PFSK-1 (cell line): ENCODE measurements around the gene TIMM8A.

ENCODE experiments used
- FOXP2 ChIP-seq: optimal IDR thresholded peaks from 2 replicates; pipeline ENCODE3; 2011; ENCODE audit warnings: borderline replicate concordance, control low read depth, inconsistent platforms; ENCODE audit not compliant: insufficient read depth; ENCODE audit errors: extremely low read length, extremely low read depth
- POLR2AphosphoS5 ChIP-seq: IDR thresholded peaks from 2 replicates; pipeline ENCODE4 v1.6.1; 2012; ENCODE audit warnings: low read depth, mild to moderate bottlenecking, control low read depth, low read length, moderate library complexity
- SIN3A ChIP-seq: IDR thresholded peaks from 2 replicates; pipeline ENCODE4 v1.6.1; 2012; ENCODE audit warnings: mild to moderate bottlenecking, low read length, moderate library complexity, borderline replicate concordance; ENCODE audit not compliant: insufficient read depth
- TAF1 ChIP-seq: IDR thresholded peaks from 2 replicates; pipeline ENCODE4 v1.6.1; 2012; ENCODE audit warnings: low read length, control low read depth, borderline replicate concordance; ENCODE audit not compliant: insufficient read depth
- TF ChIP-seq, protein P1 (sequence below), 2 experiments: IDR thresholded peaks; 2 replicates each; pipeline versions ENCODE4 v1.6.1 to v1.8.0; 2011 to 2012; ENCODE audit warnings: low read depth in 2 of 2, low read length in 2 of 2, control low read depth in 1 of 2, inconsistent platforms in 1 of 2, mild to moderate bottlenecking in 1 of 2, moderate library complexity in 1 of 2; ENCODE audit not compliant: insufficient read depth in 1 of 2

The TIMM8A gene

DNA sequence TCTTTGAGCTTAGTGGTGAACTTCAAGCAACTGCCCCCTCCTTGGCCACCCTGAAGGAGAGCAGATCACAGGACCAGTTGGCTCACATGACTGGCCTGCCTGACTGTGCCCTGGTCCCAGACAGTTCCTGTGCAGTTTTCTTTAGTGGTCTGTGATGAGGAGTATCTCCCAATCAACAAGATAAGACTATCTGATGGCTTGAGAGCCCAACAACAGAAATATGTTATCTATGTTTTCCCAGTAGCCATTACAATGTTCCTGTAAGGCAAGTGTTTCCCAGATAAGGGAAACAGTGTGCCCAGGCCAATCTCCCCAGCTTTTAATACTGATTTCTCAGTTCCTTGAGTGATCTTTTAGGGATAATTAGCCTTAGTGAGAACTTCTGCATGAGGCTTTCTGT lies 14.2 kb upstream of the TIMM8A start:
- no peak for TF ChIP-seq FOXP2
- TF ChIP-seq POLR2AphosphoS5 = no peak
- TF ChIP-seq TAF1 = no peak
- TF ChIP-seq, protein P1, sequence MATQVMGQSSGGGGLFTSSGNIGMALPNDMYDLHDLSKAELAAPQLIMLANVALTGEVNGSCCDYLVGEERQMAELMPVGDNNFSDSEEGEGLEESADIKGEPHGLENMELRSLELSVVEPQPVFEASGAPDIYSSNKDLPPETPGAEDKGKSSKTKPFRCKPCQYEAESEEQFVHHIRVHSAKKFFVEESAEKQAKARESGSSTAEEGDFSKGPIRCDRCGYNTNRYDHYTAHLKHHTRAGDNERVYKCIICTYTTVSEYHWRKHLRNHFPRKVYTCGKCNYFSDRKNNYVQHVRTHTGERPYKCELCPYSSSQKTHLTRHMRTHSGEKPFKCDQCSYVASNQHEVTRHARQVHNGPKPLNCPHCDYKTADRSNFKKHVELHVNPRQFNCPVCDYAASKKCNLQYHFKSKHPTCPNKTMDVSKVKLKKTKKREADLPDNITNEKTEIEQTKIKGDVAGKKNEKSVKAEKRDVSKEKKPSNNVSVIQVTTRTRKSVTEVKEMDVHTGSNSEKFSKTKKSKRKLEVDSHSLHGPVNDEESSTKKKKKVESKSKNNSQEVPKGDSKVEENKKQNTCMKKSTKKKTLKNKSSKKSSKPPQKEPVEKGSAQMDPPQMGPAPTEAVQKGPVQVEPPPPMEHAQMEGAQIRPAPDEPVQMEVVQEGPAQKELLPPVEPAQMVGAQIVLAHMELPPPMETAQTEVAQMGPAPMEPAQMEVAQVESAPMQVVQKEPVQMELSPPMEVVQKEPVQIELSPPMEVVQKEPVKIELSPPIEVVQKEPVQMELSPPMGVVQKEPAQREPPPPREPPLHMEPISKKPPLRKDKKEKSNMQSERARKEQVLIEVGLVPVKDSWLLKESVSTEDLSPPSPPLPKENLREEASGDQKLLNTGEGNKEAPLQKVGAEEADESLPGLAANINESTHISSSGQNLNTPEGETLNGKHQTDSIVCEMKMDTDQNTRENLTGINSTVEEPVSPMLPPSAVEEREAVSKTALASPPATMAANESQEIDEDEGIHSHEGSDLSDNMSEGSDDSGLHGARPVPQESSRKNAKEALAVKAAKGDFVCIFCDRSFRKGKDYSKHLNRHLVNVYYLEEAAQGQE (IDR thresholded peaks at IDR 0.05; ENCODE audit: insufficient read depth in 1 of 2, low read depth in 2 of 2, low read length in 2 of 2) = no peak
- TF ChIP-seq SIN3A = no peak

DNA sequence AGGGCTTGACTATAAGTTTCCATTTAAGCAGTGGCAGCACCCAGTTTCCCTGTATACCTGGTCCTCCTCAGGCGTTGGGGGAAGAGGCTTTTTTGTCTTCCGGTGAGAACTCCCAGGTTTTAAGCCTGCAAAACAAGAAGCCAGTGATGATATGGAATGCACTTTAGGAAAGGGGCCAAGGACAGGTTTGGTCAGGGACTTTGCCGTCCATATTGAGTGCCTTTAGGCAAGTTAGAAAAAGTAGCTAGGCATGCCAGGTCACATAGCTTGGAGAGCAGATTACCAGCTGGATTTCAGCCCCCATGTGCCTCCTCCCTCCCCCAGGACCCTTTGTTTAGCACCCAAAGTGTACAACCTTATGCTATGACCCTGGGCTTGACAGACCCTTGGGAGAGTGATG lies 13.6 kb upstream of the TIMM8A start:
- TF ChIP-seq POLR2AphosphoS5 (no peak), FOXP2 (no peak), TAF1 (no peak), SIN3A (no peak)
- TF ChIP-seq, protein P1 (IDR thresholded peaks at IDR 0.05; ENCODE audit: insufficient read depth in 1 of 2, low read depth in 2 of 2, low read length in 2 of 2) = no peak

DNA sequence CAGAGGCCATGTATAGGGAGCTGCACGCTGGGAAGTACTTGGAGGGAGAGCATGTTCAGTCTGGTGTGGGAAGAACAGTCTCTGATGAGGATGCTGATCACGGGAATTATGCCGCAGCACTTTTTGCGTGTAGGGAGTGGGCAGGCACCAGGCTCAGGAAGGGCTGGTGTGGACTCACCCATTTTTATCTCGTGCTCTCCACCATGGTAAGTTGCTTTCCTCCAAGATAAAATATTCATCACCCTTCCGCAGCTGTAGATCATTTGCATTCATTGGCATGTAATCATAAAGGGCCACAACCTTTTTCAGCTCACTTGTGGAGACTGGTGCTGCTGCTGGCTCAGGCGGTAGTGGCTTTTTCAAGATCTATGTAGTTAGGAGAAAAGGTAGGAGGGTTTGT lies 11.8 kb upstream of the TIMM8A start:
- TF ChIP-seq, protein P1 (IDR thresholded peaks at IDR 0.05; ENCODE audit: insufficient read depth in 1 of 2, low read depth in 2 of 2, low read length in 2 of 2) = no peak
- TF ChIP-seq POLR2AphosphoS5 = no peak
- TF ChIP-seq SIN3A = no peak
- no peak for TF ChIP-seq TAF1
- no peak for TF ChIP-seq FOXP2

- TF ChIP-seq, protein P1 (IDR thresholded peaks at IDR 0.05; ENCODE audit: insufficient read depth in 1 of 2, low read depth in 2 of 2, low read length in 2 of 2) = no peak
- no peak for TF ChIP-seq SIN3A
- TF ChIP-seq POLR2AphosphoS5 = no peak
- no peak for TF ChIP-seq TAF1
- no peak for TF ChIP-seq FOXP2
Measured at GRCh38 chrX:101359966-101360365, 11.4 kb upstream of the TIMM8A start.

- no peak for TF ChIP-seq POLR2AphosphoS5
- no peak for TF ChIP-seq FOXP2
- TF ChIP-seq, protein P1 (IDR thresholded peaks at IDR 0.05; ENCODE audit: insufficient read depth in 1 of 2, low read depth in 2 of 2, low read length in 2 of 2) = no peak
- no peak for TF ChIP-seq SIN3A
- no peak for TF ChIP-seq TAF1
Measured at GRCh38 chrX:101357166-101357795, 8.7 kb upstream of the TIMM8A start.
